Right lung (tissue), 5 donors: ENCODE results near the gene IGF2BP3. TPM values are rescaled to one million over a fixed set of nuclear protein-coding genes. Genes with fewer than 3 reads are reported as not detected.
A peak's percentile ranks its signal among the peaks of the same experiment; 100 is the strongest.

ENCODE experiments used
- DNase-seq, 2 donors: peaks; one replicate each; pipeline ENCODE4 v3.0.0-alpha.2; 2013
- polyA plus RNA-seq, 5 donors: library from polyadenylated mRNA; unstranded; fragments of 120-200 nt; gene quantifications; one replicate each; pipeline versions ENCODE4 v1.2.1 to v1.2.3, GENCODE V29; 2013; ENCODE audit warnings: inconsistent platforms in 1 of 5, low replicate concordance in 1 of 5; ENCODE audit not compliant: insufficient read length in 5 of 5, insufficient read depth in 1 of 5

The IGF2BP3 gene
- polyA plus RNA-seq, 5 donors = 42.1 to 69.8 (median 56.3) TPM

DNA sequence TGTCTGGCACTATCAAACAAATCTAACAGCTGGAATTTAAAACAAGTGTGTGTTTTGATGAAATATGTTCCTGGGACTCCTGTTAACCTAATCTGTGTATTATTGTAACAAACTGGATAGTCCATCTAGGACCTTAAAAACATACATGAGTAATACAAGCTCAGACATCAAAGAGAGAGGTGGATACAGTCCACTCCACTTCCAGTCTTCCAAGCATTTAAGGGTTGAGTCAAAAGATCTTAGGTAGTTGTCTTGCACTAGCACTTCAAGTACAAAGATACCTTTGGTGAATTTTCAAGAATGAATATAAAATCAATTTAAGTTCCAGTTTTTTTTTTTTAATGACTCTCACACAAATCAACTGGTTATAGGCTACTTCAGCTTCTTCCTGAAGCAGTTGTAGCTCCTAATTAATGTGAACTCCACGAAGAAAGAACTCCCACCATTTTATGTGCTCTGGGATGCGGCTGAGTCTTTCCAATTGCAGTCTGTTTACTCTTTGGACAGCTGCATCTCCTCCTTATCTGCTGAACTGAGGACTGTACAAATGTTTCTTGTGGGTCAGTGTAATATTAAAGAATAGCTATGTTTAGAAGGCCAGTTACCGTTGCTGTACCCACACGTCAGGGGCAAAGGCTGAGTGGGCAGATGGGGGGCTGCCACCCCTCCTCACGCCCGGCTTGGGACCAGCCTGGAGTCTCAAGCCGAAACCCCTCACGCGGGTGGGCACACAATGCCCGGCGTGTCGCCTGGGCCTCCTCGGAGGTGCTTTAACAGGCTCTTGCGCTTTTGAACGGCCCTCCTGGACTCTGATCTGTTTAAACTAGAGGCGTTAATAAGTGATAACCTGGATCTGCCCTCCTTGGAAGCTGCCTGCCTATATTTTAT lies 2.9 kb upstream of the IGF2BP3 start:
- DNase-seq = peak; percentile 35 to 36

DNA sequence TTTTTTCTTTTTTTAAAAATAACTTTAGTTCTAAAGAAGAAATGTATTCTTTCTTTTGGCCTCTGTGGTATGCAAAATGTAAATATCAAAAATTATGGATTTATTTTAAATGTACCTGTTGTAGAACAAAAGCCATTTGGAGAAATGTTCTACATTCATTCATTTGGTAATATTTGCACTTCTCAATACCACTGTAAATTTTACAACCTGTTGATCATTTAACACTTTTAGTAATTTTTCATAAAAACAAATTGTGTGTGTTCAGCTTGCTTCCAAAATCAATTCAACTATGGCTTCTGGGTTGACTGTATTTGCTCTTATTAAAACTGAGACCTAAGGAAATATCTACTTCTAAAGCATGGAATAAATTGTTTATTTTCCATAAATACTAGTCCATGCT lies 2.3 kb upstream of the IGF2BP3 start:
- DNase-seq = no peak

DNA sequence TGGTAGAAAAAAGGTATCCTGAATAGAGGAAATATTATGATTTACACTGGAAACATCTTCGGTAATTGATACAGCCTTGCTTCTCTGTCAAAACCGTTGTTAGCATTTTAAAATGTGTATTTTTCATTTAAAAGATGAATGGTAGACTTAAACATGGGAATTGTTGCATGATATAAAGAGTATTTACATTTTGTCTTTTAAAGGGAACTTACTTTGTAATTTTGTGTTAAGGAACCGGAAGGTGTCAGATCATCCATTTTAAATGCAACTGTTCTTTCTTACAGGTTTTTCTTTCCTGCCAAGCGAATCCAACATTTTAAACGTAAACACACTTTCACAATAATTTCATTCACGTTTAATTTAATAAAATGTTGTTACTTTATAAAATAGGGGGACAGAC lies 1.8 kb upstream of the IGF2BP3 start:
- no peak for DNase-seq

DNA sequence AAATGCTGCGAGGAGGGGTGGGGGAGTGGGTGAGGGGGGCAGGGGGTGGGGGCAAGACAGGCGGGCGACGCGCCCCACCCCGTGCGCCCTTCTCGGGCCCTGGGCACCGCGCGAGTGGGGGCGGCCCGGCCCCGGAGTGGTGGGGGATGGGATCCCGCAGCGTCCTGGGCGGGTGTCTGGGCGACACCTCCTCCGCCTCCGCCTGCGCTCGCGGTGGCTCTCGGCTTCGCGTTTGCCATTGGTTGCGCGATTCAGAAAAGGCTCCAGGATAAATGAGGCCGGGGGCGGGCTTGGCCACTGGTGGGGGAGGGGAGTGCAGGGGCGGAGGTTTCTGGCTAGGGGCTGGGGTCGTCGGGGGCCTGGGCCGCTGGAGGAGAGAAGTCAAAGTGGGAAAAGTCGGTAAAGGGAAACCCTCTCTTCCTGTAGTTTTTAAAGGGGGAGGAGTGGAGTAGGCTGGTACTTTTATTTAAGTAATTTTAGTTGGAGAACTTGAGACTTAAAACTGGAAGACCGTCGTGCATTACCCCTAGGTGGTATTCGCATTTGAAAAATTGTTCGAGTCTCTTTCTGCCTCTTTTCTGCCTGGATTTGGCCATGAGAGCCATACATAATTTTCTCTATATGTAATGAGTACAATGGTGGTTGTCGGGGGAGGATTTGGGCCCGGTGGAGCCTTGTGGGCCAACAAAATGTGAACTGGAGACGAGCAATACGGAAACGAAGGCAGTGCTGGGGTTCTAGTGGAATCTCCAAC lies 992 bp upstream of the IGF2BP3 start:
- peak; percentile 86 to 90 for DNase-seq

DNA sequence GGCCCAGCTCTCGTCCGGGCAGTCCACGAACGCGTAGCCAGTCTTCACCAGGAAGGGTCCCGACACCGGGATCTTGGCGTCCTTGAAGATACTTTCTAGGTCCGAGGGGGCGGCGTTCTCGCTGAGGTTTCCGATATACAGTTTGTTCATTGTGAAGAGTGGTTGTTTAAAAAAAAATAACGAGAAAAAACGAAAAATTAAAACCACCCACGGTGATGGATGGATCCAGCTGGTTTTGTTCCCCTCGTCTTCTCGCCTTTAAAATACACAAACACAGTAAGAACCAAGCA lies 385 bp downstream of the IGF2BP3 start:
- DNase-seq = no peak

DNA sequence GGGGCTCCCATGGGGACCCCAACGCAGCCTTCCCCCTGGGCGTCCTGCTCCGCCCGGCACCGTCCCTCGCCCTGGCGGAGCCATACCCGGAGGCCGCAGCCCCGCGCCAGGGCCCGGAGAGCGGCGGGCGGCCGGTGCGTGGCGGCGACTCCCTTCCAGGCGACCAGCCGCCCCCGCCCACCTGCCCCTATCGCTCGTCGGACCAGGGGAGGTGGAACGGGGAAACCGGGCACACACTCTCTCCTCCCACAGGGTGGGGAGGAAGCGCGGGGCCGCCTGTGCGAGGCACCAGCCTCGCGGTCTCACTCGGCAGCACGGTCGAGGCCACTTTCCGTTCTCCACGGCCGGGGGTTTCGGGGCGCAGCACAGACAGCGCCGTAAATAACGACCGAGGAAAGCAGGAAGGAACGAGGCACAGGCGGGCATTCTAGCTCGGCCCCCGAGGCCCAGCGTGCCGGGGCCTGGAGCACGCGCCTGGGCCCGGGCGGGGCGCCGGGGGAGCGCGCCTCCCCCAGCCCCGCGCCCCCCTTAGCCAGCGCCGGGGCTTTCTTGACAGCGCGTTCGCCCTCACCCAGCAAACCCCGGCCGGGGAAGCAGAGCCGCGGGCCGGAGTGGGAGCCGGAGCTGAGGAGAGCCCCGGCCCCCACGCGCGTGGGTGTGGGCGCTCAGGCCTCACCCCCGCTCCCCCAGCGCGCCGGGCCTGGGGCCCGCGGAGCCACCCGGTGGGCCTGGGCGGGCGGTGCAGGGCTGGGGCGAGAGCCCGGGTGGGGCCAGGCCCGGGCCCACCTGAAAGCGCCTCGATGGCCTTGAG lies 936 bp downstream of the IGF2BP3 start:
- DNase-seq = peak; percentile 40 to 56

DNA sequence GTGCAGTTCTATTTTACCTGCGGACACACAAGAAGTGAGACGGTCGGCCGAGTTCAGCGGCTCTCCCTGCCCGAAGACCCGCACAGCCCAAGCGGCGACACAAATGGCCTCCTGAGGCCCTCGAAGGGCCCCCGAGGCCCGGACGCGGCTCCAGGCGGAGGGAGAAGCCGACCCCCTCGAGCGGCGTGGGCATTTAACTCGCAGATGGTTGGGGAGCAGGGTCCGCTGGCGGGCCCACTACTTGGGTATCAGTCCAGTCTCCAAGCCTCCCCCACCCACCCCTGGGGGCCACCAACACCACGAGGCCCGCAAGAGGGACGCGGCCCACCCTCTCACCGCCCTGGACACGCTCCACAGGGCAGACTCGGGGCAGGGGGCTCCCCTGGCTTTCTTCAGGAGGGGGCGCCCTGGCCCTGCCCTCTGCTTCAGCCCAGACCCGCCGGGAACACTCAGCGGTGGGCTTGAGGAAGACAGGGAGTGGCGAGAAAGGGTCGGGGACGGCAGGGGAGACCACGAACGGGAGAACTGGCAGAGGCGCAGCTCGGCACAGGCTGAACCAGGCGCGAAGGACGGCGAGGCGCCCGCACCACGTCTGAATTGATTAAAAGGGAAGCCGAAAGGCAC lies 1.7 kb downstream of the IGF2BP3 start:
- peak; percentile 40 to 52 for DNase-seq

DNA sequence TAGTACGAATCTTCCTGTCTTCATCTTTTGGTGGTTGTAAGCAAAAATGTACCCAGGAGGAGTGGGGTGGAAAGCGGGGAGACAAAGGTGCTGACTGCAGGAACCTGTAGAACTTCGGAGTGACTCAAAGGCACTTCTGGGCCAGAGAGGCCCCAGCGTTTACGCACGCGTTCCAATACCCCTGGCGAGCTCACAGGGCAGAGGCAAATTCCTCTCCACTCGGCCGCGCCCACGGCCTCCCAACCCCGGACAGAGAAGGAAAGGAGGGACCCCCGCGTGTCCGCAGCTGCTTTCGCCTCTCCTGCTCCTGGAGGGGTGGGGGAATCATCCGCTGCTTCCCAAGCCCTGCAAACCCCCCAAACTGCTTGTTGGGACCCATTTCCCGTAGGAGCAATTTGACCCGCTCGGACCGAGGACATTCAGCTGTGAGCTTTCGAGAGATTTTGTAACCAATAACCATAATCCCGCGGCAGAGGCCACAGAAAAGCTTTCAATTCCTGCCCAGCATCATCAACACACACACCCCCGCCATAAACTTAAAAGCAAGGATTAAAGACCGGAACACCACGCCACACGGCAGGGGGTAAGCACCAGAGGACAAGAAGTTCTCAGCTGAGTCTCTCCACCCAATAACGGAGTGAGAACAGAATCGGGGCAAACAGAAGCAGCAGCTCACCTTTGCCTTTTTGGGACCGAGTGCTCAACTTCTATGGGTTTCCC lies 2.3 kb downstream of the IGF2BP3 start:
- DNase-seq = peak; percentile 66

DNA sequence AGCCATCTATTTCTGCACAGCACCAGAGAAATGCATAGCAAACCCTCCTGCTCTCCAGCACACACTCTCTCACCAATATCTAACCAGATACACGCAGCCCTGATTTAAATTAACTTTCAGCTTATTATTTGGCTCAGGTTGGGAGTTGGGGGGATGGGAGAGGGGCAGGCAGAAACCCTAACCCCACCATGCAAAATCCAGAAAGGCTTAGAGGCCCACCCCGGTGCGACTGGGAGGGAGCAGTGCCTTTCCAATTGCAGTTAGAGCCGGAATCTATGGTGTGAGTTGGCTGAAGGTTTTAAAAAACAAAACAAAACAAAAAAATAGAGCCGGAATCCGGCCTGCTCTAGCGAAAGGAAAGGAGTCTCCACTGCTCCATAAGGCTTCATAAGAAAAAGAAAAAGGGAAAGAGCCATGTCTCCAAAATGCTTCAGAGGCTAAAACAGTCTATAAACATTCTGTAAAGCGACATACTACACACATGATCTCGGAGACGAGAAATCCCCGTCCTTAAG lies 2.9 kb downstream of the IGF2BP3 start:
- peak in 1 of 2 donors; percentile 18 for DNase-seq

DNA sequence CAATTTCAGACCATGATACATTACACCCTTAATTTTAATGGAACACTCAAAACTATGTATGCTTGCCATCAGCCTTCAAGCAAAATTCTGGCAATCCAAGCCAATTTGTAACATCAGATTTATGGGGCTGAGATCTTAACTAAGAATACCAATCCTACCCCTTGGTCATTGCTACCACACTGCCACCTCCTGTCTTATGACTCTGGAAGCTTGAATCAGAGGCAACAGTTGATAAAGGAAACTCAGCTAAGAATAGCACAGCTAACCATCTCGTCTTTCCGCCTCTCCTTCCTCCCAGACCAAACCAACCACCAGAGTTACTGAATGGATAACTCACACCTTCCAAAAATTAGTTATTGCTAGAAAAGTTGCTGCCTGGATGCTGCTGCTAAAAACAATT lies 7.4 kb downstream of the IGF2BP3 start:
- peak in 1 of 2 donors; percentile 36 for DNase-seq

DNA sequence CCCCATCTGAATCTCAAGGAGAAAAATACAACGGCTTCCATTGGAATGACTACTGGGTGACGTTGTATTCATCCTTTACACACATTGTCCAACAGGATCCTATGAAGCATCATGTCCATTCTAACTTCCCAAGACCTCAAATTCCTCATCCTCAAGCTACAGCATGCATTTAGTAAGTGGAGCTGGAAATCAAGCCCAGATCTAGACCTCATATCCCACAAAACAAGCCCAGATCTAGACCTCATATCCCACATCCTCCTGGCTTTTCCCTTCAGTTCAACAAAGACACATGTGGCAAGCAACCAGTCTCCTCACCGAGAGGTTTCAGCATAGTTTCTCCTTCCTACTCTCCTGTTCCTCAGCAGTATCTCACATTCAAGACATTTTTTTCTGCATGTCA lies 12.2 kb downstream of the IGF2BP3 start:
- DNase-seq = no peak

DNA sequence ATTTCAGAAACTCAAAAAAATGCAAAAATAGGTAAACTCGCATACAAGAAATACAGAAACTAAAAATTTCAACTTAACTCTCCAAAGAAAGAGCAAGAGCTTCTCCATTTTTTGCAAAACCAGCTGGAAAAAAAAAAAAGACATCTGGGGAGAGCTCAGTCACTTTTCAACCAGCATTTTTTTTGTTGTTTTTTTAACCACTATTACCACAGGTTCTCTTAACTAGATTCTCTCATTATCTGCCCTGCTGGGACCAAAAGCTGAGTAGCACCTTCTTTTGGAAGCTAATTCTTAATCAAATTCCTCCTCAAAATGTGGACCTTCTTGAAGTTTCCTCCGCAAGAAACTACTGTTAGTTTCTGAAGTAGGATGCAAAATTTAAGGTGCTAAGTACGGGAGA lies 14.2 kb downstream of the IGF2BP3 start:
- DNase-seq = no peak

DNA sequence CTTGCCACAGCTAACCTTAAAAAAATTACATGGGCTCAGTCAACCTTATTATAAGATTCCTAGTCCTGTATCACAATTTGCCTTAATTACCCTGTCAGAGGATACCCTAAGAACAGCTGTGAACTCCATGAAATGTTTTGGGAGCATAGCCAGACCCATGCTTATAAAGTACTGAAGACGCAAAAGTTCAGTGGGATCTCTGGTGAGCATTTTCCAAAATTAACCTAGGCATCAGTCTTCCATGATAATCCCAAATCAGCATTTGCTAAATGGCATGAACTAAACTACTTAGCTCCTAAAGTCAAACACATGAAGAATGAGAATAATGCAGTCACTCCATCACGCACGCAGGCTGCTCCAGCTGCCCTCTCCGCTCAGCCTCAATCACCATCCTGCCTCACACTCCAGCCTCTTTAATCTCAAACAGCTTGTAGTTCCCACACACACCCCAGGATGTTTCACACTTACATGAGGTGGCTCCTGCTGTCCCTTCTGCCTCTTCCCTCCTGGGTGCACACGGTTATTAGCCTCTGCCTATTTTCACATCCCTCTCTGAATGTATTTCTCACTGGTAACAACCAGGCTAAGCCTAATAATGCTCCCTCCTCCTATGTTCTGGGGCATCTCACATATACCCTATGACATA lies 15.3 kb downstream of the IGF2BP3 start:
- DNase-seq = no peak

DNA sequence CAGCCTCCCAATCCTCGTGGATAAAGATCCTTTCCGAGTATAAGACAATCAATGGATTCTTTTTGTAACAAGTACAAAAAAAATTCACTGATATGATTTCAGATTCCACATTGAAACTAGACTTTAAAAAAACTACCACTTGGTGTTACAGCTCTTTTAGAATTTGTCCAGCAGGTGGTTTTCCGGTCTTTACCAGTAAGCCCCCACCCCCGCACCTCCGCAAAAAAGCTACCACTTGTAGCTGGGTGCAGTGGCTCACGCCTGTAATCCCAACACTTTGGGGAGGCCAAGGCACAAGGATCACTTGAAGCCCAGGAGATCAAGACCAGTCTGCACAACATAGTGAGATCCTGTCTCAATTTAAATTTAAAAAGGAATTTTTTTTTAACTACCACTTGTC lies 19.8 kb downstream of the IGF2BP3 start:
- no peak for DNase-seq

DNA sequence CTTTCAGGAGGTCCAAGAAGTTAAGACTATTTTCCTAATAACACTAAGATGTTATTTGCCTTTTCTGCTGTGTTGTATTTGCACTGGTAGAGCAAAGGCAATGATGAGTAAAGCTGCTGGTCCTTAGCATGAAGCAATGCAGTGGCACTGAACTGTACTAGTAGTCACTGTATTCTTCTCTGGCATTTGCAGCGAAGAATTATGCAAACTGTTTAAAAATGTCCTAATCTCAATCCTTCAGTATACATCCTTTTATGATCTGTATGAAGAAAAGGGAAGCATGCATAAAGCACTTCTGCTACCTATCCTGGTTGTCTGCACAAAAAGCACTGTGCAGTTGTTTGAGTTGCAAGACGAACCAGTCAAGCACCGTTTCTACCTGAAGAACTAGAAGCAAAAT lies 20.4 kb downstream of the IGF2BP3 start:
- no peak for DNase-seq

DNA sequence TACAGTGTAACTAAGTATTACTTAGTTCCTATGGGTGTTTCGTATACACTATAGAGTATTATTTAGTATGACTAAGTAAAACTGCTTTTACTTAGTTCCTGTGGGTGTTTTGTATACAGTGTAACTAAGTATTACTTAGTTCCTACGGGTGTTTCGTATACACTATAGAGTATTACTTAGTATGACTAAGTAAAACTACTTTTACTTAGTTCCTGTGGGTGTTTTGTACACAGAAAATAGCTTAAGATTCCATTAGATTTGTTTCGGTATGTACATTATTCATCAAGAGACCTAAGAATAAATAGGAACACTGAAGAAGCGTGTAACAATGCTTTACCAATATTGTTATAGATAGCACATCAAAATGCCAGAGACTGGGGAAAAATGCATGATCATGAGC lies 25.0 kb downstream of the IGF2BP3 start:
- DNase-seq = no peak

DNA sequence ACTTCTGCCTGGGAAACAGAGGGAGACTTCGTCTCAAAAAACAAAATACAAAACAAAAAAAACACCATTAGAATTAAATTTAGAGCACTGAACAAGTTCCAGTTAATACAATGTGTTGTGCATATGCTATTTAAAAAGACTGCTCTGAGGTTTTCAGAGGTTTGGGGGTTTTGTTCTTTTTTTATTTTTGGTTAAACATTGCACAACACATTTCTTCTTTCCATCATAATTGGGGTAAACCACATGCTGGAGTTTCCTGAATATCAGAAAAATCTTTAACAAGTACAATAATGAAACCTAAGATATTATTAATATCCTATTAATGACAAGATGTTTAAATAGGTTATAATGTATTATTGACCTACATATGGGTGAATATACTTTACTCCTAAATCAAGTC lies 26.3 kb downstream of the IGF2BP3 start:
- no peak for DNase-seq

DNA sequence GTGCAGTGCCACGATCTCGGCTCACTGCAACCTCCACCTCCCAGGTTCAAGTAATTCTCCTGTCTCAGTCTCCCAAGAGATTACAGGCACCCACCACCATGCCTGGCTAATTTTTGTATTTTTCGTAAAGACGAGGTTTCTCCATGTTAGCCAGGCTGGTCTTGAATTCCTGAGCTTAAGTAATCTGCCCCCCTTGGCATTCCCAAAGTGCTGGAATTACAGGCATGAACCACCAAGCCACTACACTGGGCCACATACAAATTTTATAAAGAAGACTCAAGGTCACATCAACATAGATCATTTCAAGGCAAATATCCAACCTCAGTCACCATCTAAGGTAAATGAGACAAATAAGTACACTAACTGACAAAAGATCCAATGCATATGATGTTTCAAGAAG lies 32.1 kb downstream of the IGF2BP3 start:
- no peak for DNase-seq

DNA sequence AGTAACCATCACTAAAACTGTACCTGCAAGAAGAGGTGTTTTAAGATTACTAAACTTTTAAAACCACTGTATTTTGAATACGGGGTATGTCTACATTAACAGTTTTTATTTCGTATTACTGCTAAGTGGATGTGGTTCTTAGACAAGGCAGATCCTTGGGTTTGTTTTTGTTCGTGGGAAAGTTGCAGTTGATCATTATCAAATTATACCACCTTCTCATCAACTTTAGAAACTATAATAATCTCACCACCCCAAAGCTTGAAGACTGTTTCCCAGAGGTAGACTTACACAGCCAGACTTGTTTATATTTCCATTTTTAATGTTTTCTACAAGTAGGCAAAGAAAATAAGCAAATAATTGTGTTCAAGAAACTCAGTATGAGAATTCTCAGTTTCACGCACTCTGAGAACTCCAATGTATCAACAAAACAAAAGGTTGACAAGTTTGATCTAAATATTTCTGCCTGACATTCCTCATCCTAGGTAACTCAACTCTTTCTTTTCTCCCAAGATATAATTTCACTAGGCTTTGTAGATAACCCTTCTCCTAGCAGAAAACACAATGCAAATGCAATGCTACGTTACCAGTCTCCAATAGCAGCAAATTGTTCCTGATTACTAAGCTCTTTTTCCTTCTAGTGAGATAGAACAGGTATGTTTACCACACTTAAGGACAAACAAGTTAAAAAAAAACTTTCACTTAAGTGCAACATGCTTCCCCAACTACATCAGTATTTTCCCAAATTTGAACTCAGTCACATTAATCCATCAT lies 36.0 kb downstream of the IGF2BP3 start:
- no peak for DNase-seq

DNA sequence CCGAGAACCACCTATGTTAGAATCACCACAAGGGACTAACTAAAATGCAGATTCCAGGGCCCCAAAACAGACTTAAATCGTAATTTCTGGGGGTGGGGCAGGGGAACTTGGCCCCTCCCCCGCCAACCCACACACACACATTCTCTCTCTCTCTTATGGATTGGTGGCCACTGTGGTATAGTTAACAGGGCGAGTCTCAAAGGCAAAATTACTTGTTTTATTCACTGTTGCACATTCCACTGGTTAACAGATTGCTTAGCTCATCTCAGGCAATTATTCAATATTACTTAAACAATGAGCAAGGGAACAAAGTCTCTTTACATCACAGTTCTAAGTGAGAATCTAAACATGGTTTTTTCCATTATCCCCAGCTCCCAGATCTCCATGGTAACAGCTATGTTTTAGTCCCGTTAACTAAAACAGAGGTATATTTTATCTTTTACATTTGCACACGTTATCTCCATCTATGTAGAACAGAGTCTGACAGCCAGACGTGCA lies 38.5 kb downstream of the IGF2BP3 start:
- no peak for DNase-seq
